Stimulated activated CD8-positive, alpha-beta memory T cell treated with anti-CD3 and anti-CD28 coated beads, Interleukin-7, amount 100 ng/mL, for 4 hours (primary cell): Measurements from ENCODE around the gene SPSB2.
A peak's percentile ranks its signal among the peaks of the same experiment; 100 is the strongest.
"Not testable (repeated sequence)": the region's sequence is repeated elsewhere in the genome, so short reads cannot be mapped to it uniquely, and the experiment has no call there.

Experiments used
- DNase-seq, 2 donors: peaks; one replicate each; pipeline ENCODE4 v3.0.0-alpha.2; 2020; ENCODE audit warnings: low read depth in 2 of 2

SPSB2 gene

GRCh38 chr12:6873094-6874014 is at the start of gene SPSB2:
Gene SPSB2, minus strand, starts transcription at chr12:6873303. Its CDS starts 402 bp downstream, at chr12:6872901.
- DNase-seq: peak; percentile 96 to 100

- DNase-seq: no peak
Observed at GRCh38 chr12:6921996-6922946, 49.2 kb upstream of the SPSB2 start.

- no peak for DNase-seq
Observed at GRCh38 chr12:6921539-6921938, 48.4 kb upstream of the SPSB2 start.

GRCh38 chr12:6919588-6919987 is 46.5 kb upstream of the SPSB2 start:
- DNase-seq: no peak

GRCh38 chr12:6917491-6918231 is 44.6 kb upstream of the SPSB2 start:
- DNase-seq: no peak

- DNase-seq: no peak
Observed at GRCh38 chr12:6916426-6917200, 43.5 kb upstream of the SPSB2 start.

- DNase-seq: no peak
Observed at GRCh38 chr12:6915789-6916285, 42.7 kb upstream of the SPSB2 start.

- no peak for DNase-seq
Observed at GRCh38 chr12:6914947-6915788, 42.1 kb upstream of the SPSB2 start.

GRCh38 chr12:6914246-6914946 is 41.3 kb upstream of the SPSB2 start, which contains the start of gene ENO2:
Gene ENO2, plus strand, starts transcription at chr12:6914580. Its CDS starts 1,253 bp downstream, at chr12:6915833.
- peak; percentile 73 to 85 for DNase-seq

- DNase-seq: no peak
Observed at GRCh38 chr12:6912164-6912935, 39.2 kb upstream of the SPSB2 start.

- no peak for DNase-seq
Observed at GRCh38 chr12:6909421-6910145, 36.5 kb upstream of the SPSB2 start.

GRCh38 chr12:6908141-6908540 is 35.0 kb upstream of the SPSB2 start:
- not testable (repeated sequence) for DNase-seq

- no peak for DNase-seq
Observed at GRCh38 chr12:6905414-6906040, 32.4 kb upstream of the SPSB2 start.

- peak; percentile 93 to 95 for DNase-seq
Observed at GRCh38 chr12:6904280-6905276, 31.5 kb upstream of the SPSB2 start, which contains the start of gene LRRC23. Gene LRRC23, plus strand, starts transcription at chr12:6904822. Its CDS starts 812 bp downstream, at chr12:6905634.

- DNase-seq: no peak
Observed at GRCh38 chr12:6903722-6904121, 30.6 kb upstream of the SPSB2 start.

- DNase-seq: no peak
Observed at GRCh38 chr12:6902448-6902847, 29.3 kb upstream of the SPSB2 start.
